ENCODE measurements around the gene MRPS12.

Gene MRPS12

DNA sequence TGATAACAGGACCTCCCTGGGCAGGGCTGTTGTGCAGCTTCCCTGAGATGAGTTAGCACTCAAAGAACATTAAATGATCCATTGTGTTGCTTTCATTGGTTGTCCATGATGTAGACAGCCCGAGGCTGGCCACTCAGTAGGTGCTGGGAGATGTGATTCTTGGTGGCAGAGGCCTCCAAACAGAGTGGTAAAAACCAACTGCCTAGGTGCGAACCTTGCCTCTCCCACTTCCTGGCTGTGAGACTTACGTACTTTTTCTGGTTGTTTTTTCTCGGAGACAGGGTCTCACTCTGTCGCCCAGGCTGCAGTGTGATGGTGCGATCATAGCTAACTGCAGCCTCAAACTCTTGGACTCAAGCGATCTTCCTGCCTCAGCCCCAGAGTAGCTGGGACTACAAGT, 6.4 kb upstream of the MRPS12 start:
- DNase-seq: no peak
- TF ChIP-seq, protein P1, sequence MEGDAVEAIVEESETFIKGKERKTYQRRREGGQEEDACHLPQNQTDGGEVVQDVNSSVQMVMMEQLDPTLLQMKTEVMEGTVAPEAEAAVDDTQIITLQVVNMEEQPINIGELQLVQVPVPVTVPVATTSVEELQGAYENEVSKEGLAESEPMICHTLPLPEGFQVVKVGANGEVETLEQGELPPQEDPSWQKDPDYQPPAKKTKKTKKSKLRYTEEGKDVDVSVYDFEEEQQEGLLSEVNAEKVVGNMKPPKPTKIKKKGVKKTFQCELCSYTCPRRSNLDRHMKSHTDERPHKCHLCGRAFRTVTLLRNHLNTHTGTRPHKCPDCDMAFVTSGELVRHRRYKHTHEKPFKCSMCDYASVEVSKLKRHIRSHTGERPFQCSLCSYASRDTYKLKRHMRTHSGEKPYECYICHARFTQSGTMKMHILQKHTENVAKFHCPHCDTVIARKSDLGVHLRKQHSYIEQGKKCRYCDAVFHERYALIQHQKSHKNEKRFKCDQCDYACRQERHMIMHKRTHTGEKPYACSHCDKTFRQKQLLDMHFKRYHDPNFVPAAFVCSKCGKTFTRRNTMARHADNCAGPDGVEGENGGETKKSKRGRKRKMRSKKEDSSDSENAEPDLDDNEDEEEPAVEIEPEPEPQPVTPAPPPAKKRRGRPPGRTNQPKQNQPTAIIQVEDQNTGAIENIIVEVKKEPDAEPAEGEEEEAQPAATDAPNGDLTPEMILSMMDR (IDR thresholded peaks at IDR 0.05; ENCODE audit: low read depth, low read length, missing control alignments): no peak
- Histone ChIP-seq H3K27ac (no peak overlapping the region), H3K27me3 (replicated peaks) (no peaks in the 10 kb centered on the region), H3K4me3 (ENCODE audit: low read depth, low read length) (no peak overlapping the region), H3K36me3 (replicated peaks) (peaks cover 20% of the 10 kb centered on the region)
- in situ Hi-C loops (cut with HindIII; ENCODE audit: low pct_ligation_motif_present, low sequenced_read_pairs): no loop called here

DNA sequence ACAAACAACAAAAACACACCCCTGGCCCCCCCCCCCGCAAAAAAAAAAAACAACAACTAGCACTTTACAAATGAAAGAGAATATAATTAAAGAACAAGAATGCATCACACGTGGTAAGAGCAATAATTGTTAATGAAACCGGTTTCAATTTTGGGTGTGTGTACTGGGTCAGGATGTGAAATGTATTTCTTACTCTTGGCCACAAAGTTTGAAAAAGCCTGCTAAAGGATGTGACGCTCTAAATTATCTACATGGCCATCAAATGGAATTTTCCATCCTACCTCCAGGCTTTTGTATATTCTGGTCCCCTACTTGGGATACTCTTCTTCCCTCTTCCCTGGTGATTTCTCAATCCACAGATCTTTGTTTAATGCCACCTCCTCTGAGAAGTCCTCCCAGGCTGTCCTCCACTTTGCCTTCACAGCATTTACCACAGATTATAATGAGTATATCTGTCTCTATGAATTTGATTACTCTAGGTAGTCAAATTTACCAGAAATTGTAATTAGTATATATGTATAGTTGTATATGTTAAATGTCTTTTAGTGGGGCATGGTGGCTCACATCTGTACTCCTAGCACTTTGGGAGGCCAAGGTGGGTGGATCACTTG, 2.2 kb upstream of the MRPS12 start:
- Histone ChIP-seq H3K27ac (no peak overlapping the region), H3K27me3 (replicated peaks) (no peaks in the 10 kb centered on the region), H3K36me3 (replicated peaks) (peaks cover 13% of the 10 kb centered on the region), H3K4me3 (ENCODE audit: low read depth, low read length) (no peak overlapping the region)
- no peak for DNase-seq
- in situ Hi-C loops (cut with HindIII; ENCODE audit: low pct_ligation_motif_present, low sequenced_read_pairs): no loop called here
- TF ChIP-seq, protein P1 (IDR thresholded peaks at IDR 0.05; ENCODE audit: low read depth, low read length, missing control alignments): no peak

DNA sequence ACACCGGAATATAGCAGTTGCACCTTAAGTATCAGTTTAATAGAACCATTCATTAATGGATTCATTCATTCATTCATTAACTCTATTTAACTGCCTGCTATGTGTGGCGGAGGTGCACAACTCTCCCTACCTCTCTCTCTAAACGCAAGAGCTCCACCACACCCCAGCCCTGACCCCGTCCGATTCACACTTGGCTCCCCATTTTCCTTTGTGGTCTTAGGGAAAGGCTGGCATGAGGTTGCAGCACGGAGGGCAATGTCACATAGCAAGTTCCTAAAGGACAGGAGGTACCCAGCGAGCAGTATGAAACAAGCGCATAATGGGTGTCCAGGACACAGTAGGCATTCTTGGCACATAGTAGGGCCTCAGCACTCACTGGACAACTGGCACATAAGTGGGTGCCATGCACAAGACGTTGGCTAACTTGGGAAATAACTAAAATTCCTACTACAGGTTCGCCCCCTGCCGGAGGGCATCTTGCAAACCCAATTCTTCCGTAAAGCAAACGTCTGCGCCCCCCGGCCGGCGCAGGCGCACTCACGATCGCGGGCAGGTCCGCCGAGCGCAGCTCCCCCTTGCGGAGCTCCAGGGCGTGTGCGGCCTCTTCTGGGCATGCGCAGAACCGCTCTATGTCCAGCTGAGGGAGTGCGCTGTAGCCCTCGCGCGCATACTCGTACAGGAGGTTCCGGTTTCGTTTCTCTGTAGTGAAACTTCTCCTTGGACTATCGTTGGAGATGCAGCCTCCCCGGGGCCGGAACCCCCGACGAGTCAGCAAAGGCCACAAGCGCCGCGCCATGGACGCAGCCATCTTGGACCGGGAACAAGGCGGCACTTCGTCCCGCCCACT, 592 bp upstream of the MRPS12 start, which contains the start of gene SARS2:
SARS2 (minus strand) TSS at position 835 of the 847 bp plus-strand sequence; CDS start at position 808, 27 bp downstream.
- H3K36me3 ChIP-seq (replicated peaks): peaks cover 9% of the 10 kb centered on the region
- H3K4me3 ChIP-seq (ENCODE audit: low read depth, low read length): peak within 1 kb of the TSS; percentile 77
- in situ Hi-C loops (cut with HindIII; ENCODE audit: low pct_ligation_motif_present, low sequenced_read_pairs): no loop called here
- no peaks in the 10 kb centered on the region for H3K27me3 ChIP-seq (replicated peaks)
- TF ChIP-seq, protein P1 (IDR thresholded peaks at IDR 0.05; ENCODE audit: low read depth, low read length, missing control alignments): peak; percentile 86
- DNase-seq: peak; percentile 85
- H3K27ac ChIP-seq: peak within 1 kb of the TSS; percentile 89

DNA sequence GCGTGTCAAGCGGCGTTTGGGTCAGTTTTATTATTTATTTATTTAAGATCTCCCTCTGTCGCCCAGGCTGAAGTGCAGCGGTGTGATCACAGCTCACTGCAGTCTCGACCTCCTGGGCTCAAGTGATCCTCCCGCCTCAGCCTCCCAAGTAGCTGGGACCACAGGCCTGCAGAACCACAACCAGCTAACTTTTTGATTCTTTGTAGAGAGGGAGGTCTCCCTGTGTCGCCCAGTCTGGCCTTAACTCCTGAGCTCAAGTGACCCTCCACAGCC, 713 bp downstream of the MRPS12 start:
- H3K27ac ChIP-seq: no peak overlapping the region
- H3K36me3 ChIP-seq (replicated peaks): peaks cover 2% of the 10 kb centered on the region
- H3K4me3 ChIP-seq (ENCODE audit: low read depth, low read length): peak overlapping the region; percentile 77
- no peak for DNase-seq
- no peaks in the 10 kb centered on the region for H3K27me3 ChIP-seq (replicated peaks)
- TF ChIP-seq, protein P1 (IDR thresholded peaks at IDR 0.05; ENCODE audit: low read depth, low read length, missing control alignments): no peak
- in situ Hi-C loops (cut with HindIII; ENCODE audit: low pct_ligation_motif_present, low sequenced_read_pairs): no loop called here

DNA sequence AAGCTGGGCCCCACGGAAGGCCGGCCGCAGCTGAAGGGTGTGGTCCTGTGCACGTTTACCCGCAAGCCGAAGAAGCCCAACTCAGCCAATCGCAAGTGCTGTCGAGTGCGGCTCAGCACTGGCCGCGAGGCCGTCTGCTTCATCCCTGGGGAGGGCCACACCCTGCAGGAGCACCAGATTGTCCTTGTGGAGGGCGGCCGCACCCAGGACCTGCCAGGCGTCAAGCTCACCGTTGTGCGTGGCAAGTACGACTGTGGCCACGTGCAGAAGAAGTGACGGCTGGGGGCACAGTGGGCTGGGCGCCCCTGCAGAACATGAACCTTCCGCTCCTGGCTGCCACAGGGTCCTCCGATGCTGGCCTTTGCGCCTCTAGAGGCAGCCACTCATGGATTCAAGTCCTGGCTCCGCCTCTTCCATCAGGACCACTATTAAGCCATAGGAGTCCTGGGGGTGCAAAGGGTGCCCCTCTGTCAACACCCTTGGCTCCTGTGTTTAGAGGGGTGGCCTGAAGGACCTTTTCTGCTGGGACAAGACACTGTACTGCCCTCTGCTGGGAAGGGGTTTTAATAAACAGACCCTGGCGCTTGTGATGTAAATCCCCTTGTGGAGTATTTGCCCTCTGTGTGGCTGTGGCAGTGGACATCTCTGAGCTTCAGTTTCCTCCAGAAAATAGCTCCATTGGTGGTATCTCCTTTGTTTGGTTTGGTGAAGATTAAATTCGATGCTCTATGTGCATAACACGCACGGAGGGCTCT, 1.9 kb downstream of the MRPS12 start:
- Histone ChIP-seq H3K27me3 (replicated peaks) (no peaks in the 10 kb centered on the region), H3K4me3 (ENCODE audit: low read depth, low read length) (no peak overlapping the region), H3K27ac (no peak overlapping the region), H3K36me3 (replicated peaks) (peaks cover 2% of the 10 kb centered on the region)
- in situ Hi-C loops (cut with HindIII; ENCODE audit: low pct_ligation_motif_present, low sequenced_read_pairs): no loop called here
- TF ChIP-seq, protein P1 (IDR thresholded peaks at IDR 0.05; ENCODE audit: low read depth, low read length, missing control alignments): peak; percentile 61
- DNase-seq: peak; percentile 40
